Mucosa of stomach (tissue), 1 donor: ENCODE results near the gene NEURL2.

Experiments used
- H3K27me3 ChIP-seq: one replicate; pipeline ENCODE4 v1.7.0; 2013; ENCODE audit warnings: mild to moderate bottlenecking, low read length; ENCODE audit not compliant: control insufficient read depth, insufficient read depth
- H3K36me3 ChIP-seq: one replicate; pipeline ENCODE4 v1.7.0; 2013; ENCODE audit warnings: low read length; ENCODE audit not compliant: control insufficient read depth, insufficient read depth
- H3K4me1 ChIP-seq: one replicate; pipeline ENCODE4 v1.7.0; 2013; ENCODE audit warnings: mild to moderate bottlenecking, low read length; ENCODE audit not compliant: control insufficient read depth, insufficient read depth
- H3K4me3 ChIP-seq: one replicate; pipeline ENCODE4 v1.7.0; 2013; ENCODE audit warnings: low read length
- H3K9ac ChIP-seq: one replicate; pipeline ENCODE4 v1.7.0; 2013; ENCODE audit warnings: mild to moderate bottlenecking, low read length, moderate library complexity
- H3K9me3 ChIP-seq: one replicate; pipeline ENCODE4 v1.7.0; 2013; ENCODE audit warnings: mild to moderate bottlenecking, low read length, moderate library complexity; ENCODE audit not compliant: control insufficient read depth
- donor health status: Pancreatic carcinoma.

Gene NEURL2

GRCh38 chr20:45873409-45874103 is 17.5 kb downstream of the NEURL2 start:
- H3K36me3 ChIP-seq = peaks cover 9% of the 10 kb centered on the region

DNA sequence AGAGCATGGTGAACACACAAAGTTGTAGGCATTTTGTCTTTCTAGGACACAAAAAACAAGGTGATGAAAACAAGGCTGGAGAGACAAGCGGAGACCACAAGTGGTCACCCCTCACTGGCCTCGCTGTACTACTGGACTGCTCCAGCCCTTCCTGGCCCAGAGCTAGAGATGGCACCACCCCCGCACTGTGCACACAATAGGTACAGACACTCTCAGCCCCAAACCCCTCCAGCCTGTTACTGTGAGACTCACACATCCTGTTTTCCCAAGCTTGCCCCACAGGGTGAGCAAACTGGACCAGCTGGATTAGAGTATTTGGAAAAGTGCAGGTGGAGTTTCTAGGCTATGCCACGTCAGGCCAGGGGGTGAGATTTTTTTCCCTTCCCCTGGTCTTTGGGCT is 18.4 kb downstream of the NEURL2 start:
- H3K9me3 ChIP-seq = no peaks in the 10 kb centered on the region
- peaks cover 5% of the 10 kb centered on the region for H3K36me3 ChIP-seq
- no peaks in the 10 kb centered on the region for H3K27me3 ChIP-seq
- H3K9ac ChIP-seq = no peak overlapping the region
- no peak overlapping the region for H3K4me3 ChIP-seq
- H3K4me1 ChIP-seq = peaks cover under 1% of the 10 kb centered on the region

More at GRCh38 chr20:45873409-45874103, 17.5 kb downstream of the NEURL2 start:
- Histone ChIP-seq H3K9me3 (no peaks in the 10 kb centered on the region), H3K4me1 (no peaks in the 10 kb centered on the region), H3K9ac (no peak overlapping the region), H3K4me3 (no peak overlapping the region), H3K27me3 (no peaks in the 10 kb centered on the region)

DNA sequence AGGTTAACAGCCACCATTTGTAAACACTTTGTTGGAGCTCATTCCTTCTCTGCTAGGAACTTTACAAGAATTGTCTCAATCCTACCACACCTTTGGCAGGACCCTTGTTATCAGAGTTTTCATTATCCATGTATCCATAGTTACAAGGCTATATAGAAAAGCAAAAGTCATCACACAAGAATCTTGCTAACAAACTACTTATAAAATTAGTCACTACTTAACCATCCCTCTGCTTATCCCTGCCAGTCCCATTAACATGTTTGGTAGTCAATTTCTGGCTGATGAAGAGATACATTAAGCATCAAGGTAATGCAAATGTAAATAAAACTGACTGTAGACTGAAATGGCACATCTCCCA is 23.2 kb downstream of the NEURL2 start:
- no peaks in the 10 kb centered on the region for H3K9me3 ChIP-seq
- H3K9ac ChIP-seq = no peak overlapping the region
- H3K4me1 ChIP-seq = peaks cover 5% of the 10 kb centered on the region
- H3K4me3 ChIP-seq = no peak overlapping the region
- no peaks in the 10 kb centered on the region for H3K36me3 ChIP-seq
- no peaks in the 10 kb centered on the region for H3K27me3 ChIP-seq

GRCh38 chr20:45867136-45867818 is 23.7 kb downstream of the NEURL2 start:
- Histone ChIP-seq H3K36me3 (no peaks in the 10 kb centered on the region), H3K4me1 (peaks cover 5% of the 10 kb centered on the region), H3K4me3 (no peak overlapping the region), H3K9me3 (no peaks in the 10 kb centered on the region), H3K27me3 (no peaks in the 10 kb centered on the region), H3K9ac (no peak overlapping the region)

DNA sequence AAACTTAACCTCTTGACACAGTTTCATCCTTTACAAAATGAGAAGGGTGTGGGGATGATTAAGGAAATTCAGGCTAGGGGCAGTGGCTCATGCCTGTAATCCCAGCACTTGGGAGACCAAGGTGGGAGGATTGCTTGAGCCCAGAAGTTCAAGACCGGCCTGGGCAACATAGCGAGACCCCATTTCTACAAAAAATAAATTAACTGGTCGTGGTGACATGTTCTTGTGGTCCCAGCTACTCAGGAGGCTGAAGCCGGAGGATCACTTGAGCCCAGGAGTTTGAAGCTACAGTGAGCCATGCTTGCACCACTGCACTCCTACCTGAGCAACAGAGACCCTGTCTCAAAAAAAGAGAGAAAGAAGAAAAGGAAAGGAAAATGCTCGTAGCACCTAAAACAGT is 24.6 kb downstream of the NEURL2 start:
- no peak overlapping the region for H3K9ac ChIP-seq
- no peaks in the 10 kb centered on the region for H3K36me3 ChIP-seq
- no peaks in the 10 kb centered on the region for H3K9me3 ChIP-seq
- no peaks in the 10 kb centered on the region for H3K27me3 ChIP-seq
- no peak overlapping the region for H3K4me3 ChIP-seq
- peaks cover 8% of the 10 kb centered on the region for H3K4me1 ChIP-seq

DNA sequence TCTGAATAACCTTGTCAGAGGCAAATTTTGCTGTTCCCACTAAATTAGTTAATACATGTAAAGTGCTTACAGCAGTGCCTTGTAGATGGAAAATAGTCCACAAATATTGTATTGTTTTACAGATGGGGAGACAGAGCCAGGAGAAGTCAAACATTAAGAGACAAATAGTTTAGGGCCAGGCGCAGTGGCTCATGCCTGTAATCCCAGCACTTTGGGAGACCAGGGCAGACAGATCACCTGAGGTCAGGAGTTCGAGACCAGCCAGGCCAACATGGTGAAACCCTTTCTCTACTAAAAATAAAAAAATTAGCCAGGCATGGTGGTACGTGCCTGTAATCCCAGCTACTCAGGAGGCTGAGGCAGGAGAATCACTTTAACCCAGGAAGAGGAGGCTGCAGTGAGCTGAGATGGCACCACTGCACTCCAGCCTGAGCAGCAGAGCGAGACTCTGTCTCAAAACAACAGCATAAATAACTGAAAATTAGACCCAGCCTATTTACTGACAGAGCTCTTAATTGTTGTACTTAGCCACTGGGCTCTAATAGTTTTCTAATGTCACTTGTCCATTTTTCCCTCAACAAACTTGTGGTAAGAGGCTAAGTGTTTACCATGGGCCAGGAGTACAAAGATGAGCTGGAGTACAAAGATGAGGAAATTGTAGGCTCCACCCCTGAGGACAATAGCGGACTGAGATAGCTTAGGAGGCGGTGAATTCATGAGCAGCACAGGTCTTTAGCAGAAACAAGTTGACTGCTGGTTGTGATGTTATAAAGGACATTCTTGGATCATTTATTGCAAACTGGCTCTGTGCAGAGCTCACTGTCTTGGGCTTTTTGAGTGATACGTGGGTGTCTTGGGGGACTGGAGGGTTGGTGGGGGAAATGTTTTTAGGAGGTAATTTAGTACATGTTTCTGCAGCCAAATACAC is 27.2 kb downstream of the NEURL2 start:
- no peaks in the 10 kb centered on the region for H3K27me3 ChIP-seq
- no peak overlapping the region for H3K9ac ChIP-seq
- H3K4me3 ChIP-seq = no peak overlapping the region
- H3K9me3 ChIP-seq = no peaks in the 10 kb centered on the region
- no peaks in the 10 kb centered on the region for H3K36me3 ChIP-seq
- peaks cover 17% of the 10 kb centered on the region for H3K4me1 ChIP-seq

- Histone ChIP-seq H3K4me3 (no peak overlapping the region), H3K4me1 (peaks cover 12% of the 10 kb centered on the region), H3K9ac (no peak overlapping the region), H3K27me3 (no peaks in the 10 kb centered on the region), H3K9me3 (no peaks in the 10 kb centered on the region), H3K36me3 (no peaks in the 10 kb centered on the region)
These were observed 29.6 kb downstream of the NEURL2 start for GRCh38 chr20:45861221-45862075.

GRCh38 chr20:45860560-45861220 is 30.3 kb downstream of the NEURL2 start:
- H3K4me3 ChIP-seq = no peak overlapping the region
- no peaks in the 10 kb centered on the region for H3K27me3 ChIP-seq

GRCh38 chr20:45859916-45860315 is 31.1 kb downstream of the NEURL2 start:
- H3K4me3 ChIP-seq = no peak overlapping the region
- no peak overlapping the region for H3K9ac ChIP-seq
- H3K4me1 ChIP-seq = peaks cover 20% of the 10 kb centered on the region
- H3K9me3 ChIP-seq = no peaks in the 10 kb centered on the region
- H3K27me3 ChIP-seq = no peaks in the 10 kb centered on the region
- no peaks in the 10 kb centered on the region for H3K36me3 ChIP-seq

More at GRCh38 chr20:45860560-45861220, 30.3 kb downstream of the NEURL2 start:
- H3K9ac ChIP-seq = no peak overlapping the region
- H3K36me3 ChIP-seq = no peaks in the 10 kb centered on the region
- peaks cover 19% of the 10 kb centered on the region for H3K4me1 ChIP-seq
- no peaks in the 10 kb centered on the region for H3K9me3 ChIP-seq

DNA sequence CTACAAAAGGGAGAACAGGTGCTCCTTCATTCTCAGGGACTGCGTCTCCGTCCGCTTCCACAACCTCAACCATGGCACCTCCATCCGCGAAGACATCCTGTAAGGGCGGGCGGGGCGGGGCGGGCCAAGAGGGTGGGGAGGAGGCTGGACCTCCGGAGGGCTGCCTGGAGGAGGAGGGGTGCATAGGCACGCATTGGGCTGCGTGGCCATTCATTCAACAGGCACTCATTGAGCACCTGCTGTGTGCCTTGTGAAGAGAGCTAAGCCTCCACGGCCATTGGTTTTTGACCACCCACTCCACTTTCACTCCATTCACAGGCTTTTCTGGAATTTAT is 33.2 kb downstream of the NEURL2 start:
- Histone ChIP-seq H3K36me3 (no peaks in the 10 kb centered on the region), H3K27me3 (no peaks in the 10 kb centered on the region), H3K9ac (peak overlapping the region; percentile 90), H3K9me3 (no peaks in the 10 kb centered on the region), H3K4me1 (peaks cover 24% of the 10 kb centered on the region), H3K4me3 (peak overlapping the region; percentile 85)
